Heart left ventricle (tissue), 16 donors: ENCODE data around the gene FOSL2. TPM values are rescaled to one million over a fixed set of nuclear protein-coding genes. Genes with fewer than 3 reads are reported as not detected.
A peak's percentile ranks its signal among the peaks of the same experiment; 100 is the strongest.

Experiments used
- ATAC-seq, 4 donors: fragments of 200-7000 bp; cut with Tn5 transposase; one replicate each; pipeline ENCODE4 v1.9.1; 2020 to 2022; ENCODE audit warnings: moderate library complexity in 4 of 4, mild to moderate bottlenecking in 3 of 4, moderate number of reproducible peaks in 1 of 4
- DNase-seq, 5 donors: peaks; one replicate each; pipeline ENCODE4 v3.0.0-alpha.2; 2020
- H3K27ac ChIP-seq, 12 donors: fragments of 200-600 bp; sonication (generic) in 4 of 12; one replicate each; pipeline versions ENCODE4 v1.5.0 to v1.8.0; 2016 to 2022; ENCODE audit warnings: mild to moderate bottlenecking in 2 of 12
- H3K27me3 ChIP-seq, 9 donors: fragments of 200-600 bp; sonication (generic) in 2 of 9; one replicate each; pipeline versions ENCODE4 v1.5.1 to v1.8.0; 2016 to 2022; ENCODE audit warnings: mild to moderate bottlenecking in 3 of 9
- H3K36me3 ChIP-seq, 9 donors: fragments of 200-600 bp; sonication (generic) in 2 of 9; one replicate each; pipeline versions ENCODE4 v1.5.0 to v1.8.0; 2018 to 2022; ENCODE audit warnings: mild to moderate bottlenecking in 2 of 9
- H3K4me1 ChIP-seq, 12 donors: fragments of 200-600 bp; sonication (generic) in 4 of 12; one replicate each; pipeline versions ENCODE4 v1.5.0 to v1.8.0; 2016 to 2022; ENCODE audit warnings: mild to moderate bottlenecking in 3 of 12
- H3K4me3 ChIP-seq, 12 donors: fragments of 200-600 bp; sonication (generic) in 4 of 12; one replicate each; pipeline versions ENCODE4 v1.5.0 to v1.8.0; 2017 to 2022; ENCODE audit warnings: mild to moderate bottlenecking in 9 of 12, moderate library complexity in 4 of 12
- H3K9me3 ChIP-seq, 12 donors: fragments of 200-600 bp; sonication (generic) in 4 of 12; one replicate each; pipeline versions ENCODE4 v1.5.0 to v1.8.0; 2016 to 2022; ENCODE audit warnings: mild to moderate bottlenecking in 1 of 12
- CTCF ChIP-seq, 12 donors: fragments of 200-600 bp; sonication (generic) in 4 of 12; IDR thresholded peaks; one replicate each; pipeline versions ENCODE4 v1.5.0 to v1.8.0; 2018 to 2022; ENCODE audit warnings: antibody characterized with exemption in 12 of 12, mild to moderate bottlenecking in 5 of 12
- POLR2A ChIP-seq, 2 donors: fragments of 450-650 bp; IDR thresholded peaks; one replicate each; pipeline ENCODE4 v1.6.1; 2017; ENCODE audit warnings: antibody characterized with exemption in 2 of 2, mild to moderate bottlenecking in 2 of 2, moderate library complexity in 2 of 2
- WGBS, 4 donors: extraction: QIAGEN DNeasy Blood & Tissue Kit in 2 of 4; methylation state at CpG; one replicate each; pipeline versions ENCODE4 v1.1.5 to v1.1.7; 2013 to 2018; 5-methylcytosine and 5-hydroxymethylcytosine counted together
- intact Hi-C, 10 donors: fragments of 100-400 bp; cut with DNase I; formaldehyde crosslinking; loops; one replicate each; pipeline versions ENCODE4 v1.11.1 to v1.14.2; 2022
- polyA plus RNA-seq, 2 donors: library from polyadenylated mRNA; stranded (reverse); fragments of 200-250 nt; gene quantifications; one replicate each; pipeline ENCODE4 v1.2.3, GENCODE V29; 2013
- total RNA-seq, 9 donors: library from RNA; depleted of rRNA in 2 of 9; stranded (reverse); fragments of >200 nt in 2 of 9; fragmentation: NEBNext Ultra II Directional in 3 of 9; extraction: Animal tissue kit (Norgen Biotek cat#: 25700) in 3 of 9; gene quantifications; one replicate each; pipeline versions ENCODE4 v1.1.0 to v1.2.4, GENCODE V29; 2016 to 2023
- donor health status: ischemic (EF 13 %, LVEDD 7.1; RV severe dilation, severe dysfunction).
- donor health status: healthy with polysubstance abuse.
- donor health status: DM: no; HTN: yes; CAD: no.
- donor health status: DM: no; HTN: no; CAD: no.
- donor health status: ischemic (EF 25% LVEDD 6.9; RV normal size, moderate dysfunction).
- donor health status: ischemic (EF 25% LVEDD 5.7; RV mildly dilated, moderate dysfunction).
- donor health status: healthy.
- donor health status: DM: yes; HTN: yes; CAD: no.
- donor health status: ischemic (EF 35%, LVEDD 5.7; RV mildly dilated, moderate dysfunction).
- donor health status: nonischemic (EF 11% LVEDD 7.7; RV severe dilation, severe dysfunction).
- donor health status: DM: yes; HTN: yes; CAD: no.
- donor health status: PGD.
- donor health status: ischemic (EF 29% LVEDD 5.4; RV normal size, mild dysfunction).
- donor health status: nonischemic (EF 23%, LVEDD 6.1; RV moderate dilation, normal function).

Gene FOSL2
- total and polyA plus RNA-seq, 11 donors: 15.2 to 144 (median 50.2) TPM

DNA sequence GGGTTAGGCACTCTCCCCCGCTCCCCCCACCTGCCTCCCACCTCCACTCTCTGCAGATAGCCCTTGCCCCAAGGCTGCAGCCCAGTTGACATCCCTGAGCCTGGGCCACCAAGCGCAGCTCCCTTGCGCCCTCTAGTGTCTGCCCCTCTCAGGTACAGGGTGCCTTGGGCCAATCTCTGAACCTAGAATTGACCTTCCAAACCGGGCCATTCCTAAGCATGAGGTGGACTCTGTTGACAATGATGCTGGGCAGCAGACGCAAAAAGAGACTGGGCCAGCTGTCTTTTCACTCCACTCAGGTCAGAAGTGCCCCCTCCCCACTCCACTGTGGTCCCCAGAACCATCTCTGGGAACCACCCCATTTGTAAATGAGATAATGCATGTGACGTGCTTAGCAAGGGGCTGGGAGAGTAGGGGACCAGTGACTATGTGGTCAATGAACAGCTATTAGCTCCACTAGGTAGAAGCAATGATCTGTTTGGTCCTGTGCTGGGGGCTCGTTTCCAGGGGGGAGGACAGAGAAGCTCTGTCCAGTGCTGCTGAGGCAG, 60.0 kb downstream of the FOSL2 start:
- no peaks in the 10 kb centered on the region for H3K36me3 ChIP-seq
- WGBS, 4 donors: 39 to 54% (median 43%) methylated on average over 4 to 7 of the region's 7 CpGs
- no peaks in the 10 kb centered on the region for H3K9me3 ChIP-seq
- TF ChIP-seq CTCF (IDR thresholded peaks at IDR 0.05) (peak; percentile 81 to 93 (median 87)), POLR2A (IDR thresholded peaks at IDR 0.05) (no peak)
- peaks cover 0 to 35% (median 0%) of the 10 kb centered on the region in 12 donors for H3K4me1 ChIP-seq
- no peak overlapping the region for H3K4me3 ChIP-seq
- DNase-seq: peak; percentile 58 to 89 (median 72)
- no peaks in the 10 kb centered on the region for H3K27me3 ChIP-seq
- no peak overlapping the region for H3K27ac ChIP-seq
- intact Hi-C loops: loop anchor here (1.0 to 10.0 kb wide), 12 partner anchors 638 to 770 kb away; no protein-coding TSS in a partner anchor
- ATAC-seq: peak; percentile 59 to 91 (median 84)

GRCh38 chr2:28453396-28453795, 60.7 kb downstream of the FOSL2 start:
- intact Hi-C loops: loop anchor here (2.0 to 10.0 kb wide), 9 partner anchors 639 to 771 kb away; no protein-coding TSS in a partner anchor
- 91 to 97% (median 94%) methylated on average over 8 of the region's 8 CpGs for WGBS, 4 donors

GRCh38 chr2:28454016-28454930, 61.6 kb downstream of the FOSL2 start:
- H3K27me3 ChIP-seq: no peaks in the 10 kb centered on the region
- DNase-seq (no peak), ATAC-seq (no peak)
- H3K4me3 ChIP-seq: no peak overlapping the region
- H3K4me1 ChIP-seq: peaks cover 0 to 18% (median 0%) of the 10 kb centered on the region in 12 donors
- no peaks in the 10 kb centered on the region for H3K9me3 ChIP-seq
- intact Hi-C loops: loop anchor here in 9 of 10 donors (5.0 to 10.0 kb wide), 7 partner anchors 639 to 772 kb away; no protein-coding TSS in a partner anchor
- 86 to 94% (median 93%) methylated on average over 14 of the region's 14 CpGs for WGBS, 4 donors
- H3K36me3 ChIP-seq: no peaks in the 10 kb centered on the region
- H3K27ac ChIP-seq: no peak overlapping the region
- TF ChIP-seq CTCF (IDR thresholded peaks at IDR 0.05): no peak

More at GRCh38 chr2:28453396-28453795, 60.7 kb downstream of the FOSL2 start:
- no peak overlapping the region for H3K4me3 ChIP-seq
- no peak for ATAC-seq
- peaks cover 0 to 27% (median 0%) of the 10 kb centered on the region in 12 donors for H3K4me1 ChIP-seq
- H3K27me3 ChIP-seq: no peaks in the 10 kb centered on the region
- H3K9me3 ChIP-seq: no peaks in the 10 kb centered on the region
- TF ChIP-seq CTCF (IDR thresholded peaks at IDR 0.05) (no peak), POLR2A (IDR thresholded peaks at IDR 0.05) (no peak)
- H3K27ac ChIP-seq: no peak overlapping the region
- no peaks in the 10 kb centered on the region for H3K36me3 ChIP-seq
- no peak for DNase-seq

GRCh38 chr2:28457237-28457636, 64.6 kb downstream of the FOSL2 start:
- Histone ChIP-seq H3K9me3 (peaks cover 0 to 6% (median 0%) of the 10 kb centered on the region in 12 donors), H3K4me1 (peaks cover 0 to 3% (median 0%) of the 10 kb centered on the region in 12 donors), H3K27me3 (no peaks in the 10 kb centered on the region), H3K27ac (no peak overlapping the region), H3K36me3 (no peaks in the 10 kb centered on the region), H3K4me3 (no peak overlapping the region)
- WGBS, 4 donors: 86 to 91% (median 90%) methylated on average over 10 of the region's 10 CpGs
- TF ChIP-seq CTCF (IDR thresholded peaks at IDR 0.05): no peak
- TF ChIP-seq POLR2A (IDR thresholded peaks at IDR 0.05): no peak
- ATAC-seq (no peak), DNase-seq (no peak)
- intact Hi-C loops: loop anchor here in 3 of 10 donors (10.0 kb wide), 3 partner anchors 642 to 752 kb away; no protein-coding TSS in a partner anchor
